CMK (cell line): ENCODE measurements around the gene AFAP1L2.
"Not testable (repeated sequence)": the region's sequence is repeated elsewhere in the genome, so short reads cannot be mapped to it uniquely, and the experiment has no call there.

Experiments used
- DNase-seq: peaks from one replicate; pipeline ENCODE4 v3.0.0-alpha.2; 2010; ENCODE audit warnings: low read depth

Gene AFAP1L2

GRCh38 chr10:114362826-114363355, 41.4 kb downstream of the AFAP1L2 start:
- DNase-seq, result no peak

- no peak for DNase-seq
Observed at GRCh38 chr10:114359953-114360345, 44.4 kb downstream of the AFAP1L2 start.

- DNase-seq, result no peak
Observed at GRCh38 chr10:114359041-114359952, 45.0 kb downstream of the AFAP1L2 start.

- DNase-seq, result no peak
Observed at GRCh38 chr10:114357515-114357996, 46.7 kb downstream of the AFAP1L2 start.

- DNase-seq, result no peak
Observed at GRCh38 chr10:114356751-114357514, 47.4 kb downstream of the AFAP1L2 start.

GRCh38 chr10:114356126-114356525, 48.2 kb downstream of the AFAP1L2 start:
- DNase-seq, result no peak

- DNase-seq, result no peak
Observed at GRCh38 chr10:114353383-114353782, 50.9 kb downstream of the AFAP1L2 start.

GRCh38 chr10:114352653-114353298, 51.5 kb downstream of the AFAP1L2 start:
- DNase-seq, result no peak

- no peak for DNase-seq
Observed at GRCh38 chr10:114350751-114351150, 53.6 kb downstream of the AFAP1L2 start.

GRCh38 chr10:114349522-114350215, 54.6 kb downstream of the AFAP1L2 start:
- no peak for DNase-seq

- not testable (repeated sequence) for DNase-seq
Observed at GRCh38 chr10:114349071-114349470, 55.2 kb downstream of the AFAP1L2 start.

- no peak for DNase-seq
Observed at GRCh38 chr10:114347791-114348190, 56.5 kb downstream of the AFAP1L2 start.

GRCh38 chr10:114347241-114347640, 57.1 kb downstream of the AFAP1L2 start:
- DNase-seq, result no peak

GRCh38 chr10:114346176-114347031, 57.9 kb downstream of the AFAP1L2 start:
- DNase-seq, result no peak

- no peak for DNase-seq
Observed at GRCh38 chr10:114345701-114346100, 58.6 kb downstream of the AFAP1L2 start.

- no peak for DNase-seq
Observed at GRCh38 chr10:114343623-114344505, 60.4 kb downstream of the AFAP1L2 start.

- DNase-seq, result no peak
Observed at GRCh38 chr10:114342976-114343375, 61.3 kb downstream of the AFAP1L2 start.

GRCh38 chr10:114340816-114341215, 63.5 kb downstream of the AFAP1L2 start:
- DNase-seq, result no peak
